Ovary (tissue), 9 donors: ENCODE data around the gene NPAS3. TPM values are rescaled to one million over a fixed set of nuclear protein-coding genes. Genes with fewer than 3 reads are reported as not detected.

Experiments
- DNase-seq, 5 donors: peaks; one replicate each; pipeline ENCODE4 v3.0.0-alpha.2; 2019 to 2020
- H3K27ac ChIP-seq, 2 donors: fragments of 200-600 bp; one replicate each; pipeline versions ENCODE4 v1.5.1 to v1.8.0; 2019 to 2022
- H3K27me3 ChIP-seq: fragments of 200-600 bp; one replicate; pipeline ENCODE4 v1.8.0; 2022
- H3K36me3 ChIP-seq: fragments of 200-600 bp; sonication (generic); one replicate; pipeline ENCODE4 v1.5.1; 2019
- H3K4me1 ChIP-seq: one replicate; pipeline ENCODE4 v1.8.1; 2013; ENCODE audit warnings: mild to moderate bottlenecking, moderate library complexity; ENCODE audit not compliant: insufficient read depth
- H3K4me3 ChIP-seq: fragments of 200-600 bp; sonication (generic); one replicate; pipeline ENCODE4 v1.5.1; 2017
- H3K9me3 ChIP-seq, 2 donors: fragments of 200-600 bp in 1 of 2; sonication (generic) in 1 of 2; one replicate each; pipeline versions ENCODE4 v1.5.1 to v1.8.1; 2013 to 2019; ENCODE audit warnings: mild to moderate bottlenecking in 1 of 2, moderate library complexity in 1 of 2
- CTCF ChIP-seq, 3 donors: fragments of 450-650 bp in 2 of 3; fragments of 200-600 bp in 1 of 3; IDR thresholded peaks; one replicate each; pipeline versions ENCODE4 v1.5.1 to v1.8.0; 2016 to 2022; ENCODE audit warnings: antibody characterized with exemption in 3 of 3, mild to moderate bottlenecking in 1 of 3
- EP300 ChIP-seq: sonication (generic); formaldehyde crosslinking; IDR thresholded peaks from one replicate; pipeline ENCODE4 v1.6.1; 2017; ENCODE audit warnings: antibody characterized with exemption
- POLR2A ChIP-seq: fragments of 450-650 bp; IDR thresholded peaks from one replicate; pipeline ENCODE4 v1.6.1; 2017; ENCODE audit warnings: antibody characterized with exemption, mild to moderate bottlenecking, moderate library complexity
- WGBS, 3 donors: extraction: QIAGEN DNeasy Blood & Tissue Kit in 1 of 3; methylation state at CpG; one replicate each; pipeline versions ENCODE4 v1.1.5 to v1.1.7; 2013 to 2017; 5-methylcytosine and 5-hydroxymethylcytosine counted together
- intact Hi-C, 4 donors: fragments of 100-400 bp; cut with DNase I; formaldehyde crosslinking; loops; one replicate each; pipeline versions ENCODE4 v1.11.0 to v1.15.1; 2022 to 2023
- polyA plus RNA-seq, 2 donors: library from polyadenylated mRNA; stranded (reverse); fragments of 200-250 nt in 1 of 2; fragments of 350-450 nt in 1 of 2; fragmentation: Illumina TruSeq in 1 of 2; extraction: RNeasy Lipid Tissue Mini Kit (QIAGEN cat#74804) in 1 of 2; gene quantifications; one replicate each; pipeline ENCODE4 v1.2.3, GENCODE V29; 2013 to 2014
- total RNA-seq, 7 donors: library from RNA; depleted of rRNA in 2 of 7; stranded (reverse); fragments of >200 nt in 2 of 7; fragmentation: NEBNext Ultra II Directional in 3 of 7; extraction: Animal tissue kit (Norgen Biotek cat#: 25700) in 3 of 7; gene quantifications; one replicate each; pipeline versions ENCODE4 v1.1.0 to v1.2.4, GENCODE V29; 2016 to 2023
- donor health status: DM: no; HTN: no; CAD: no; lungs with moderate emphysema.
- donor health status: DM: no; HTN: no; CAD: no.
- donor health status: Bipolar disorder and iron deficiency.
- donor health status: DM: yes; HTN: yes; CAD: no.
- donor health status: DM: no; HTN: no; CAD: no.
- donor health status: DM: yes; HTN: yes; CAD: no.

NPAS3 gene
- total and polyA plus RNA-seq, 9 donors, result 1.9 to 15.4 (median 11.4) TPM

- WGBS, 3 donors, result 83 to 87% (median 83%) methylated on average over 9 of the region's 9 CpGs
- Histone ChIP-seq H3K27ac (no peak overlapping the region), H3K4me1 (peaks cover 7% of the 10 kb centered on the region), H3K9me3 (no peaks in the 10 kb centered on the region), H3K4me3 (no peak overlapping the region), H3K27me3 (no peaks in the 10 kb centered on the region), H3K36me3 (no peaks in the 10 kb centered on the region)
- no peak for TF ChIP-seq POLR2A
- no peak for TF ChIP-seq CTCF (IDR thresholded peaks at IDR 0.05)
- no peak for TF ChIP-seq EP300
- intact Hi-C loops, result no loop called here
- DNase-seq, result no peak
These were observed 541.6 kb downstream of the NPAS3 start for GRCh38 chr14:33480071-33480886.

- intact Hi-C loops, result no loop called here
- Histone ChIP-seq H3K27me3 (no peaks in the 10 kb centered on the region), H3K36me3 (no peaks in the 10 kb centered on the region), H3K4me1 (peaks cover 7% of the 10 kb centered on the region), H3K9me3 (no peaks in the 10 kb centered on the region), H3K4me3 (no peak overlapping the region), H3K27ac (no peak overlapping the region)
- 90 to 98% (median 91%) methylated on average over 3 of the region's 3 CpGs for WGBS, 3 donors
- no peak for TF ChIP-seq POLR2A
- no peak for TF ChIP-seq CTCF (IDR thresholded peaks at IDR 0.05)
- no peak for TF ChIP-seq EP300
- no peak for DNase-seq
These were observed 542.2 kb downstream of the NPAS3 start for GRCh38 chr14:33480887-33481184.

GRCh38 chr14:33483110-33483509 lies 544.4 kb downstream of the NPAS3 start:
- Histone ChIP-seq H3K27ac (no peak overlapping the region), H3K36me3 (no peaks in the 10 kb centered on the region), H3K4me1 (peaks cover 4% of the 10 kb centered on the region), H3K9me3 (no peaks in the 10 kb centered on the region), H3K4me3 (no peak overlapping the region), H3K27me3 (no peaks in the 10 kb centered on the region)
- intact Hi-C loops, result no loop called here
- no peak for TF ChIP-seq POLR2A
- TF ChIP-seq EP300, result no peak
- no peak for TF ChIP-seq CTCF (IDR thresholded peaks at IDR 0.05)
- DNase-seq, result no peak
- 91 to 93% (median 93%) methylated on average over 6 of the region's 6 CpGs for WGBS, 3 donors

- no peak for TF ChIP-seq EP300
- TF ChIP-seq CTCF (IDR thresholded peaks at IDR 0.05), result no peak
- TF ChIP-seq POLR2A, result no peak
- 77 to 79% (median 78%) methylated on average over 4 of the region's 4 CpGs for WGBS, 3 donors
- H3K36me3 ChIP-seq, result no peaks in the 10 kb centered on the region
- no peak overlapping the region for H3K27ac ChIP-seq
- no peaks in the 10 kb centered on the region for H3K27me3 ChIP-seq
- intact Hi-C loops, result no loop called here
- H3K4me1 ChIP-seq, result peaks cover 4% of the 10 kb centered on the region
- DNase-seq, result no peak
- no peak overlapping the region for H3K4me3 ChIP-seq
- H3K9me3 ChIP-seq, result no peaks in the 10 kb centered on the region
These were observed 544.9 kb downstream of the NPAS3 start for GRCh38 chr14:33483541-33483940.
